OCI-LY7 (cell line): ENCODE data around the gene CNN2.

Source experiments
- EZH2phosphoT487 ChIP-seq: fragments of 200-600 bp; sonication (generic); IDR thresholded peaks from 2 replicates; pipeline ENCODE4 v1.6.1; 2018; ENCODE audit warnings: low read depth, borderline replicate concordance, mild to moderate bottlenecking, mixed run types, antibody characterized with exemption, low read length, moderate library complexity, mixed read lengths
- TF ChIP-seq, protein P1 (sequence below): fragments of 200-600 bp; sonication (generic); conservative IDR thresholded peaks from 2 replicates; pipeline ENCODE4 v1.5.1; 2014; ENCODE audit warnings: mild to moderate bottlenecking, antibody characterized with exemption, low read length, moderate library complexity, mixed read lengths

GRCh38 chr19:1015782-1016646, 10.4 kb upstream of the CNN2 start:
- TF ChIP-seq, protein P1, sequence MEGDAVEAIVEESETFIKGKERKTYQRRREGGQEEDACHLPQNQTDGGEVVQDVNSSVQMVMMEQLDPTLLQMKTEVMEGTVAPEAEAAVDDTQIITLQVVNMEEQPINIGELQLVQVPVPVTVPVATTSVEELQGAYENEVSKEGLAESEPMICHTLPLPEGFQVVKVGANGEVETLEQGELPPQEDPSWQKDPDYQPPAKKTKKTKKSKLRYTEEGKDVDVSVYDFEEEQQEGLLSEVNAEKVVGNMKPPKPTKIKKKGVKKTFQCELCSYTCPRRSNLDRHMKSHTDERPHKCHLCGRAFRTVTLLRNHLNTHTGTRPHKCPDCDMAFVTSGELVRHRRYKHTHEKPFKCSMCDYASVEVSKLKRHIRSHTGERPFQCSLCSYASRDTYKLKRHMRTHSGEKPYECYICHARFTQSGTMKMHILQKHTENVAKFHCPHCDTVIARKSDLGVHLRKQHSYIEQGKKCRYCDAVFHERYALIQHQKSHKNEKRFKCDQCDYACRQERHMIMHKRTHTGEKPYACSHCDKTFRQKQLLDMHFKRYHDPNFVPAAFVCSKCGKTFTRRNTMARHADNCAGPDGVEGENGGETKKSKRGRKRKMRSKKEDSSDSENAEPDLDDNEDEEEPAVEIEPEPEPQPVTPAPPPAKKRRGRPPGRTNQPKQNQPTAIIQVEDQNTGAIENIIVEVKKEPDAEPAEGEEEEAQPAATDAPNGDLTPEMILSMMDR, result no peak
- no peak for TF ChIP-seq EZH2phosphoT487
